ENCODE data around the gene ACOX2.

- TF ChIP-seq FOS (IDR thresholded peaks at IDR 0.05; ENCODE audit: borderline replicate concordance, insufficient read depth, low read length) (no peak), CTCF (IDR thresholded peaks at IDR 0.05; ENCODE audit: extremely low read depth in 1 of 2, insufficient read depth in 1 of 2, low read depth in 1 of 2, low read length in 2 of 2) (no peak), EZH2 (IDR thresholded peaks at IDR 0.05; ENCODE audit: borderline replicate concordance, low read depth, low read length, severe bottlenecking) (no peak), POLR2A (IDR thresholded peaks at IDR 0.05; ENCODE audit: low read depth, low read length) (no peak), POLR2AphosphoS5 (IDR thresholded peaks at IDR 0.05; ENCODE audit: insufficient read depth, low read depth, low read length) (no peak), JUN (IDR thresholded peaks at IDR 0.05; ENCODE audit: borderline replicate concordance, insufficient read depth, insufficient read length, low read depth) (no peak)
Measured at GRCh38 chr3:58584690-58585004, 47.7 kb upstream of the ACOX2 start.
